GM18867 (cell line): ENCODE measurements around the gene TBC1D4.
"Not testable (repeated sequence)": the region's sequence is repeated elsewhere in the genome, so short reads cannot be mapped to it uniquely, and the experiment has no call there.

Experiments
- ATAC-seq: cut with Tn5 transposase; IDR thresholded peaks from one replicate; pipeline ENCODE4 v1.9.1; 2021; ENCODE audit warnings: mild to moderate bottlenecking, moderate library complexity; ENCODE audit not compliant: unreplicated experiment

Gene TBC1D4

GRCh38 chr13:75330770-75331169 is 151.2 kb downstream of the TBC1D4 start:
- ATAC-seq = no peak

- ATAC-seq = no peak
These were observed 152.2 kb downstream of the TBC1D4 start for GRCh38 chr13:75329723-75330122.

- no peak for ATAC-seq
These were observed 152.9 kb downstream of the TBC1D4 start for GRCh38 chr13:75329097-75329496.

DNA sequence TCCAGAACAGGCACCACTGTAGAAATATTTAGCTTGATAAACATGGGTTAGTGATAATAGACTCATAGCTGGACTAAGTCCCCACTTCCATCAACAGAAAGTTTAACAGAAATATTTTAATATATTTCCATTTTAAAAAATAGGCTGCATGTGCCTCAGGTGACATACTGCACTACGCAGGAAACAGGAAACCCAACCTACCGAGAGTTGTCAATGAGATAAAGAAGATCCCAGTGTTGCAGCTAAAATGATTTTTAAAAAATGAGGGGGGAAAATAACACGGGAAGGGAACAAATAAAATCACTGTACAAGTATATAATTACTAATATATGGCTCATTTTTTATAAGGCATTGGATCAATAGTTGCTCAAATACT is 154.8 kb downstream of the TBC1D4 start:
- peak; percentile 1 for ATAC-seq

DNA sequence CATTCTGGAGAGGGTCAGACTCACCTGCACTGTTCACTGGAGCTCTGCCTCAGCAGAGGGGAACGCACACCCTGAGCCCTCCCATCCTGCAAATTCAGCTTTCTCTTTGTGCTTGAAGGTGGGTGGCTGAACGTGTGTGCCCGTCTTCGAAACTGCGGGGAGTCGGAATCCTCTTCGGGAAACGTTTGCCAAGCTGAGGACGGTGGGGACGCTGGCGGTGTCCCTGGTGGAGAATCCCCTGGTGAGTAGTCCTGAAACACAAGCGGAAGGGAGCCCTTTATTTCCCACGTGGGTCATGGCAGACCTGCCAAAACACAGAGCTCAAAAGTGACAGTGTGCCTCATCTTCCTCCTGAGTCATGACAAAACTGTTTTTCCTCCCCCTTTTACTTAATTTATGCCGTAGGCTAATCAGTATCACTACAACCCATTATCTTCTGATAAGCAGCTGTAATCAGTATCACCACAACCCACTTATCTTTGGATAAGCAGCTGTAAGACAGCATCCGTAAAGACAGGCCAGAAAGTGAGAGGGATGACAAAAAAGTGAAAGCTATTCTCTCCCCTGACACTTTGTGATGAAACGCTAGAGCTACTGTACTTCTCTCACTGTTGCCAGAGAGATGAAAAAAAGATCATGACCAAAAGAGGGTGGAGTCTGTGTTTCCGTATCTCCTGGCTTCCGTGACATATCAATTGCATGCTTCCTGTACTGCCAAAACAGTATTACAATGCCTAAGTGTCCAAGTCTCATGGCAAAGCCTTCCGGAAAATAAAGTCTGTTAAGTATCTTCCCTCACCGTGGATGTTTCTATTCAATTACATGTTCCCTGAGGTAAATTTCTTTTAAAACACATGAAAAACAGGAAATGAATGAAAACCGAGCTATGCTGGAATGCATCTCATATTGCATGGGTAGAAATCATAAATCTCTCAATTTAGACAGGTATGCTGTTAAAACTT is 155.5 kb downstream of the TBC1D4 start:
- peak; percentile 91 for ATAC-seq

DNA sequence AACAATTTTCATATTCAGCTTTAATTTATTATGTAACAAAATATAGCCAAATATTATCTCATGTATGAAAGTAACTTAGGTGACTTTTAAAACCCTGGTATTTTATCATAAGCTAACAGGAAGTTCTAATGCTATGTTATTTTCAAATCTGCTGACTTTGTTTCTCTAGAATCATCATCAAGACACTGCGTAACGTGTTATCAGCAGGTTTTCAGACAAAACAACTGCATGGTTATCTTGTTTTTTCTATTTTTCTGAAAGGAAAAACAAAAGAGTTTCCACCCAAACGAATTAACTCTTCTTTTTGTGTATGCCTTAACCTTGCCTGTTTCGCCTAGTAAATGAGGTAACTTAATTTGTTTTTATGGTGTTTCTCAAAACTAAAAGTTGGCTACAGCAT is 156.3 kb downstream of the TBC1D4 start:
- ATAC-seq = no peak

GRCh38 chr13:75324413-75324940 is 157.5 kb downstream of the TBC1D4 start:
- ATAC-seq = no peak

- no peak for ATAC-seq
These were observed 160.9 kb downstream of the TBC1D4 start for GRCh38 chr13:75321084-75321483.

- ATAC-seq = no peak
These were observed 162.7 kb downstream of the TBC1D4 start for GRCh38 chr13:75319254-75319653.

DNA sequence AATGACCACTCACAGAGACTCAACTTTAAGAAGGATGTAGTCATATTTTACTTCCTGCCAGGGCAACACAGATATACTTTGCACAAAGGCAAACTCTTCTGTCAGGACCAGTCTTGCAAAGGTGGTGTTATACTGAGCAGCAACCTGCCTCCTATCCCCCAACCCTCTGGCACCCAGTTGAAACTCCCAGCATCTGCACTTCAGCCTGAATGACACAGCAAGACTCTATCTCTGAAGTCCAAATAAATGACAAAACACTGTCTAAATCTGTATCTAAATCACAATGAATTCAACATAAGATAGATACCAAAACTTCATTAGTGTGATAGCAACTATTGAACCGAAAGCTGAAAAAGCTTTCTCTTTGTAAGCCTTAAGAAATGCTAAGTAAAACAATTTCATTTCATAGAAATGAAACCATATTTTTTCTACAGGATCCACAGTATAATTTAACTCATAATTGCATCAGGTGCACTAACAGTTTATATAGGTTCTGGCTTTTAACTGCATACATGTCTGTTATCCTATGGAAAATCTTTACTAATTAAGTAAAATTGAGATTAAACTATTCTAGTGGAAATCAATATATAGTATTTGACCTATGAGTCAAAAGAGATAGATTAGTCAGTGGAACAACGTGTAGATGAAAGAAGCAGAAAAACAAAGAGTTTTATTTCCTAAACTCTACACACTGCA is 163.7 kb downstream of the TBC1D4 start:
- peak; percentile 60 for ATAC-seq

- ATAC-seq = no peak
These were observed 165.5 kb downstream of the TBC1D4 start for GRCh38 chr13:75316427-75316826.

- peak; percentile 44 for ATAC-seq
These were observed 169.0 kb downstream of the TBC1D4 start for GRCh38 chr13:75312884-75313520.

DNA sequence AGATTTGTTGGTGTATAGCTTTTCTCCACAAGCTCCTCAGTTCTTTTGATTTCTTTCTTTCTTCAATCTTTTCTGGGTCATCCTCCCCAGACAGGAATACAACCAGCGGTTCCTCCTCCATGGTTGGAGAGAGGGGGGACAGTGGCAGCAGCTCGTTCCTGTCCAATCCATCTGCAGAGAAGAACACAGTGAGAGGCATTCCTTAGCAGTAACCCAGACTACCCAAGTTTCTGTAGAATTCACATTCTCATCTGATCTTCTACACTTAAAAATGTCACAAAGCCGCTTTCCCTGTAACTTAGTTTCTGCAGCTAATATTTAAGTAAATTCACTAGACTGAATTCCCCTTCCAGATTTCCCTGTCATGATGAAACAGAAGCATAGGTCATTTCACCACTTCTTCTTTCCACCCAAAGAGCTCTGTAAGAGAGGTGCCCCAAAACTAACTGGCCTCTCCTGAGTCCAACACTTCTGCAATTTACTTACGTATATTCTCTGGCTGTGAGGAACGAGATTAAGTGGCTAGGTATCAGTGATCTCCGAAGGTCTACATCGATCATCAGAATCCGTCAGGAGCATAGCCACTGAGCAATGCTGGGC is 171.9 kb downstream of the TBC1D4 start:
- peak; percentile 54 for ATAC-seq

- peak; percentile 50 for ATAC-seq
These were observed 173.7 kb downstream of the TBC1D4 start for GRCh38 chr13:75308222-75308621.

GRCh38 chr13:75307370-75307949 is 174.5 kb downstream of the TBC1D4 start:
- no peak for ATAC-seq

DNA sequence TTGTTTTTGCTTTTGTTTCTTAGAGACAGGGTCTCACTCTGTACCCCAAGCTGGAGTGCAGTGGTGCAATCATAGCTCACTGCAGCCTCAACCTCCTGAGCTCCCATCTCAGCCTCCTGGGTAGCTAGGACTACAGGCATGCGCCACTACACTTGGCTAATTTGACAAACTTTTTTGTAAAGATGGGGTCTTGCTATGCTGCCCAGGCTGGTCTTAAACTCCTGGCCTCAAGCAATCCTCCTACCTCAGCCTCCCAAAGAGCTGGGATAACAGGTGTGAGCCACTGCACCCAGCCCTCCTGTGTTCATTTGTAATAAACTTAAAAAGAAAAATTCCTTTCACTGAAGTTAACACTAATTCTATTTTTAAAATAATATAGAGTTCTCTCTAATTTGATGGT is 175.0 kb downstream of the TBC1D4 start:
- ATAC-seq = not testable (repeated sequence)

- no peak for ATAC-seq
These were observed 176.9 kb downstream of the TBC1D4 start for GRCh38 chr13:75305059-75305458.

GRCh38 chr13:75303263-75303662 is 178.7 kb downstream of the TBC1D4 start:
- no peak for ATAC-seq

- no peak for ATAC-seq
These were observed 179.8 kb downstream of the TBC1D4 start for GRCh38 chr13:75302071-75302698.
